Measurements from ENCODE around the gene C6orf136. TPM values are rescaled to one million over a fixed set of nuclear protein-coding genes. Genes with fewer than 3 reads are reported as not detected.

The C6orf136 gene
- total and polyA plus RNA-seq, 8 donors = 10.7 to 18.1 (median 15.2) TPM

GRCh38 chr6:30683183-30683979 lies 36.4 kb downstream of the C6orf136 start:
- Histone ChIP-seq H3K4me3 (peak overlapping the region; percentile 53 to 91), H3K36me3 (peaks cover 0 to 49% of the 10 kb centered on the region in 2 donors), H3K4me1 (peaks cover 21 to 51% of the 10 kb centered on the region in 2 donors), H3K9me3 (no peaks in the 10 kb centered on the region), H3K27ac (peak overlapping the region; percentile 96 to 97), H3K27me3 (no peaks in the 10 kb centered on the region)
- no peak for TF ChIP-seq CTCF (IDR thresholded peaks at IDR 0.05)
- ATAC-seq = no peak
- intact Hi-C loops (cut with DNase I) = loop anchor here in 1 of 2 donors (10.0 kb wide), 1 partner anchor 51 kb away; no protein-coding TSS in a partner anchor
- DNase-seq = no peak

- DNase-seq = no peak
These were observed 37.0 kb downstream of the C6orf136 start for GRCh38 chr6:30683980-30684338.

GRCh38 chr6:30684386-30685156 lies 37.6 kb downstream of the C6orf136 start:
- ATAC-seq (no peak), DNase-seq (peak in 2 of 4 donors; percentile 78 to 91)
- H3K36me3 ChIP-seq = peaks cover 0 to 37% of the 10 kb centered on the region in 2 donors
- intact Hi-C loops (cut with DNase I) = loop anchor here in 1 of 2 donors (10.0 kb wide), 1 partner anchor 50 kb away; no protein-coding TSS in a partner anchor
- peak overlapping the region; percentile 53 to 91 for H3K4me3 ChIP-seq
- peaks cover 15 to 52% of the 10 kb centered on the region in 2 donors for H3K4me1 ChIP-seq
- no peaks in the 10 kb centered on the region for H3K9me3 ChIP-seq
- no peaks in the 10 kb centered on the region for H3K27me3 ChIP-seq
- TF ChIP-seq CTCF (IDR thresholded peaks at IDR 0.05) = no peak
- peak overlapping the region; percentile 96 to 97 for H3K27ac ChIP-seq

More at GRCh38 chr6:30683980-30684338, 37.0 kb downstream of the C6orf136 start:
- no peaks in the 10 kb centered on the region for H3K27me3 ChIP-seq
- peak overlapping the region; percentile 96 to 97 for H3K27ac ChIP-seq
- peaks cover 21 to 52% of the 10 kb centered on the region in 2 donors for H3K4me1 ChIP-seq
- no peak for ATAC-seq
- no peaks in the 10 kb centered on the region for H3K9me3 ChIP-seq
- TF ChIP-seq CTCF (IDR thresholded peaks at IDR 0.05) = no peak
- H3K36me3 ChIP-seq = peaks cover 0 to 43% of the 10 kb centered on the region in 2 donors
- peak overlapping the region; percentile 53 to 91 for H3K4me3 ChIP-seq
- intact Hi-C loops (cut with DNase I) = loop anchor here in 1 of 2 donors (10.0 kb wide), 1 partner anchor 51 kb away; no protein-coding TSS in a partner anchor

GRCh38 chr6:30685157-30686008 lies 38.5 kb downstream of the C6orf136 start:
- Histone ChIP-seq H3K9me3 (no peaks in the 10 kb centered on the region), H3K4me1 (peaks cover 18 to 52% of the 10 kb centered on the region in 2 donors), H3K36me3 (peaks cover 0 to 29% of the 10 kb centered on the region in 2 donors), H3K27ac (peak overlapping the region; percentile 96 to 97), H3K27me3 (no peaks in the 10 kb centered on the region), H3K4me3 (peak overlapping the region; percentile 53 to 91)
- TF ChIP-seq CTCF (IDR thresholded peaks at IDR 0.05) = no peak
- DNase-seq = peak in 1 of 4 donors; percentile 85
- intact Hi-C loops (cut with DNase I) = loop anchor here in 1 of 2 donors (10.0 kb wide), 1 partner anchor 49 kb away; no protein-coding TSS in a partner anchor
- no peak for ATAC-seq

Data from left lung (tissue), 10 donors.